Measurements from ENCODE around the gene SERPINA5.

SERPINA5 gene

DNA sequence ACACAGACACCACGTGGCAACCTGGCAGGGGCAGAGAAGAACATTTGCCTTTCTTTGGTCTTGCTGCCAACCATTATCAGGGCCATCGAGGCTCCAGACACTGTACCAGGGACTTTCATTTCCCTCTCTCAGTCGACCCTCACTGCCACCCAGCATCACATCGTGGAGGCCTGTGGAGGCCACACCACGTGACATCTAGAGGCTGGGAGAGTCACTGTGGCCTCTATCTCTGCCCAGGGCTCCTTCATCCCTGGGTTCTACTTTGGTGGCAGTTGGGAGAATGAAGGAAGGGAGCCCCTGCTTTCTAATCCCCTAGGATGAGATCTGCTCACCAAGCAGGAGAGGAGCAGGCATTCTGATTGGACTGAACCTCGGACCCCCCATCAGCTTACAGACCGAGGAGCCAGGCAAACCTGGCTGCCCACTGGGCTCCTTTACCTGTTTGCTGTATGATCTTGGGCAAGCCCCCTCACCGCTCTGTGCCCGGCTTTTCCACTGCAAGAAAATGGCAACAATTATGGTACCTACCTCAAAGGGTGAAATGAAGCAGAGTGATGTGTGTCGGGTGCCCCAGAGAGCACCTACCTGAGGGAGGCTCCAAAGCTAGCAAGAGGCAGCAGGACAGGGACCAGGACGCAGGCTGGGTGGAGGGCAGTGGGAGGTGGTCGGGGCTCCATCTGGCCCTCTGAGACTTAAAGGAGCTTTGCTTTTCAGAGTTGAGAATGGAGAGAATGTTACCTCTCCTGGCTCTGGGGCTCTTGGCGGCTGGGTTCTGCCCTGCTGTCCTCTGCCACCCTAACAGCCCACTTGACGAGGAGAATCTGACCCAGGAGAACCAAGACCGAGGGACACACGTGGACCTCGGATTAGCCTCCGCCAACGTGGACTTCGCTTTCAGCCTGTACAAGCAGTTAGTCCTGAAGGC is 32.8 kb downstream of the SERPINA5 start:
- Histone ChIP-seq H3K4me3 (ENCODE audit: low read depth in 1 of 2, low read length in 1 of 2) (no peak overlapping the region), H3K36me3 (no peaks in the 10 kb centered on the region)
- no peak for TF ChIP-seq CTCF (IDR thresholded peaks at IDR 0.05)

GRCh38 chr14:94614802-94615201 is 33.6 kb downstream of the SERPINA5 start:
- no peaks in the 10 kb centered on the region for H3K27me3 ChIP-seq
- no peaks in the 10 kb centered on the region for H3K4me1 ChIP-seq (ENCODE audit: control insufficient read depth in 1 of 2, insufficient read depth in 1 of 2, low read depth in 1 of 2, low read length in 1 of 2)
- no peak overlapping the region for H3K27ac ChIP-seq
- no peak for TF ChIP-seq CTCF (IDR thresholded peaks at IDR 0.05)
- H3K9me3 ChIP-seq: no peaks in the 10 kb centered on the region
- no peak overlapping the region for H3K4me3 ChIP-seq (ENCODE audit: low read depth in 1 of 2, low read length in 1 of 2)
- H3K36me3 ChIP-seq: no peaks in the 10 kb centered on the region

More for the DNA sequence above, 32.8 kb downstream of the SERPINA5 start:
- no peaks in the 10 kb centered on the region for H3K27me3 ChIP-seq
- no peak overlapping the region for H3K27ac ChIP-seq
- no peaks in the 10 kb centered on the region for H3K4me1 ChIP-seq (ENCODE audit: control insufficient read depth in 1 of 2, insufficient read depth in 1 of 2, low read depth in 1 of 2, low read length in 1 of 2)
- no peaks in the 10 kb centered on the region for H3K9me3 ChIP-seq

DNA sequence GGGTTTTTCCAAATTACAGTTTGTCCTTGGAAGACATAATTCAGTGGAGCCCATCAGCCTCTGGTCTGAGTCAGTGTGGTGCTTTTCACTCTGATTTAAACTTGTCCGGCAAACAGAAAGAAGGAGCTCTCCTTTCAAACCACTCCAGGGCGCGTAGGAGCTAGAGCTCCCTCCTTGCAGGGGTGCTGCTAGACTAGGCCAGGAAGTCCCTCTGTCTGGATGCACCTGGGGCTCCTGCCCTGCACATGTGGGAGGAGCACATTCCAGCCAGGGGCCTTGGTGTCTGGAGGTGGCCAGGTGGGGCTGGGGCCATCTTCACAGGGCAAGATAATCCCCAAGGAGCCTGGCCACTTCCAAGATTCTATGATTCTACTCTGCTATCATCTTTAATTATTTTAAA is 34.0 kb downstream of the SERPINA5 start:
- no peaks in the 10 kb centered on the region for H3K36me3 ChIP-seq
- H3K9me3 ChIP-seq: no peaks in the 10 kb centered on the region
- H3K4me1 ChIP-seq (ENCODE audit: control insufficient read depth in 1 of 2, insufficient read depth in 1 of 2, low read depth in 1 of 2, low read length in 1 of 2): no peaks in the 10 kb centered on the region
- no peak overlapping the region for H3K4me3 ChIP-seq (ENCODE audit: low read depth in 1 of 2, low read length in 1 of 2)
- H3K27me3 ChIP-seq: no peaks in the 10 kb centered on the region
- no peak for TF ChIP-seq CTCF (IDR thresholded peaks at IDR 0.05)
- no peak overlapping the region for H3K27ac ChIP-seq

- H3K36me3 ChIP-seq: no peaks in the 10 kb centered on the region
- TF ChIP-seq CTCF (IDR thresholded peaks at IDR 0.05): no peak
- no peak overlapping the region for H3K4me3 ChIP-seq (ENCODE audit: low read depth in 1 of 2, low read length in 1 of 2)
- H3K27me3 ChIP-seq: no peaks in the 10 kb centered on the region
- H3K4me1 ChIP-seq (ENCODE audit: control insufficient read depth in 1 of 2, insufficient read depth in 1 of 2, low read depth in 1 of 2, low read length in 1 of 2): no peaks in the 10 kb centered on the region
- H3K27ac ChIP-seq: no peak overlapping the region
- no peaks in the 10 kb centered on the region for H3K9me3 ChIP-seq
Measured at GRCh38 chr14:94615823-94616570, 34.8 kb downstream of the SERPINA5 start.

DNA sequence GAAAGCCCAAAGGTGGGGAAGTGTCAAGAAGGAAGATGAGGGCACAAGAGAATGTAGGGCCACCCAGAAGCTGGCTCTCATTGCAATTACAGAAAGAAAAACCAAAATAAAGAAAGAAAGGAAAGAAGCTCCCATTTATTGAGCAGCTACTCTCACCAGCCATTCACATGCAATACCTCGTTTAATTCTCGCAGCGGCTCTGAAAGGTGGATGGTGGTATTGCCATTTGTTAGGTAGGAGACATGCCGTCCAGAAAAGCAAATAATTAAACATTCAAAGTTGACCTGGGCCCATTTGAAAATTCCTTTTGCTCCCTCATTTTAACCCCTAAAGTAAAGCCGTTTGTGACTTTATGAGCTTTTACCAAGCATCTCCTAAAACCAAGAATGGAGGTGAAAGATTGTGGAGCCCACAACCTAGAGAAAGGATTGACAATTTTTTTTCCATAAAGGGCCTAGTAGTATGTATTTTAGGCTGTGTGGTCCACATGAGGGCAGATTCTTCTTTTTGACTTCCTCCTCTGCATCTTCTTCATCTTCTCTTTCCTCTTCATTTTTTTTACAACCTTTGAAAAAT is 36.2 kb downstream of the SERPINA5 start:
- no peak overlapping the region for H3K27ac ChIP-seq
- no peaks in the 10 kb centered on the region for H3K36me3 ChIP-seq
- H3K4me1 ChIP-seq (ENCODE audit: control insufficient read depth in 1 of 2, insufficient read depth in 1 of 2, low read depth in 1 of 2, low read length in 1 of 2): no peaks in the 10 kb centered on the region
- no peak overlapping the region for H3K4me3 ChIP-seq (ENCODE audit: low read depth in 1 of 2, low read length in 1 of 2)
- no peak for TF ChIP-seq CTCF (IDR thresholded peaks at IDR 0.05)
- no peaks in the 10 kb centered on the region for H3K9me3 ChIP-seq
- no peaks in the 10 kb centered on the region for H3K27me3 ChIP-seq

Measured in neutrophil (primary cell).